Stimulated activated CD4-positive, alpha-beta T cell treated with anti-CD3 and anti-CD28 coated beads, Interleukin-2, amount 100 ng/mL, for 48 hours (primary cell): ENCODE measurements around the gene CUX1.
"Not testable (repeated sequence)": the region's sequence is repeated elsewhere in the genome, so short reads cannot be mapped to it uniquely, and the experiment has no call there.

Experiments
- DNase-seq, 2 donors: peaks; one replicate each; pipeline ENCODE4 v3.0.0-alpha.2; 2020

The CUX1 gene

DNA sequence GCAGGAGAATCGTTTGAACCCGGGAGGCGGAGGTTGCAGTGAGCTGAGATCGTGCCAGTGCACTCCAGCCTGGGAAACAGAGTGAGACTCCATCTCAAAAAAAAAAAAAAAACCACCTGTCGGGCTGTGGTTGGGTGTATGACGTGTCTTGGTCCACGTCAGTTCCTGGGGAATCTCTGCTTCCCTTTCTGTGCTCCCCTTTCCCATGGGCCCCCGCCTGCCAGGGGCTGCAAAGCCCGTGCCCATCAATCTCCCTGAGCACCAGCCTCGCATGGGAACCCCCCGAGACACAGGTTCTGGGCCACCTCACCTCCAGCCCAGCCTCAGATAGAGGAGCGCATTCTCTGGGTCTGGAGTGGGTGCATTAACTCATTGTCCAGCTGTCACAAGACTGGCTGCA, 467.0 kb downstream of the CUX1 start:
- DNase-seq: no peak

GRCh38 chr7:102284891-102285539, 467.6 kb downstream of the CUX1 start:
- DNase-seq: no peak

DNA sequence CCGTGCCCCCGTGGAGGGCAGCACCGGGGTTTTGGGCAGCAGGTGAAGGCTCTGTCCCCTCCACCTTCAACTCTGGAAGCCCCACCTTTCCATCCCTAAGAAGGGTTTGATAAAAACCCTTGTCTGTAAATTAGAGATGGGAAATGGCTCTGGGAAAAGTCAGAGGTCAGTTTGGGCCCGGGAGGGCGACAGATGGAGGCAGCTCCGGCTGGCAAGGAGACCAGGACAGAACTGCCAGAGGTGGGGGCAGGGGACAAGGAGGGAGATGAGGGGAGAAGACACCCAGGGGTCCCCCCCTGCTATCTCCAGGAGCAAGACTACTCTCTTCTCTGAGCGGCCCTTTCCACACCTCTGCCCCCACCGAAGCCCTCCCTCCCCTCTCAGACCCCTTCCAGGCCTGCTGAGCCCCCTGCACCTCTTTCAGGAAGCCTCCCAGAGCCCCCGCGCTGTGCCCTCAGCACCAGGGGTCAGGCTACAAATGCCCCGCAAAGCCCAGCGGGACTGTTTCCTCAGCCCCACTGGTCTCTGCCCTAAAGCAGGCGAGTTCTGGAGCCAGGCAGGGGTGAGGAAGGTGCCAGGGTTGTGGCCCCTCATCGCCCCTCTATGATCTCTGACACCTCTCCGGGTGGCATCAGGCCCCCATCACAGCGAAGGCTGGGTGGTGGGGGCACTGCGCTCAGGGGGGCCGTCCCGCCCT, 468.3 kb downstream of the CUX1 start:
- no peak for DNase-seq

DNA sequence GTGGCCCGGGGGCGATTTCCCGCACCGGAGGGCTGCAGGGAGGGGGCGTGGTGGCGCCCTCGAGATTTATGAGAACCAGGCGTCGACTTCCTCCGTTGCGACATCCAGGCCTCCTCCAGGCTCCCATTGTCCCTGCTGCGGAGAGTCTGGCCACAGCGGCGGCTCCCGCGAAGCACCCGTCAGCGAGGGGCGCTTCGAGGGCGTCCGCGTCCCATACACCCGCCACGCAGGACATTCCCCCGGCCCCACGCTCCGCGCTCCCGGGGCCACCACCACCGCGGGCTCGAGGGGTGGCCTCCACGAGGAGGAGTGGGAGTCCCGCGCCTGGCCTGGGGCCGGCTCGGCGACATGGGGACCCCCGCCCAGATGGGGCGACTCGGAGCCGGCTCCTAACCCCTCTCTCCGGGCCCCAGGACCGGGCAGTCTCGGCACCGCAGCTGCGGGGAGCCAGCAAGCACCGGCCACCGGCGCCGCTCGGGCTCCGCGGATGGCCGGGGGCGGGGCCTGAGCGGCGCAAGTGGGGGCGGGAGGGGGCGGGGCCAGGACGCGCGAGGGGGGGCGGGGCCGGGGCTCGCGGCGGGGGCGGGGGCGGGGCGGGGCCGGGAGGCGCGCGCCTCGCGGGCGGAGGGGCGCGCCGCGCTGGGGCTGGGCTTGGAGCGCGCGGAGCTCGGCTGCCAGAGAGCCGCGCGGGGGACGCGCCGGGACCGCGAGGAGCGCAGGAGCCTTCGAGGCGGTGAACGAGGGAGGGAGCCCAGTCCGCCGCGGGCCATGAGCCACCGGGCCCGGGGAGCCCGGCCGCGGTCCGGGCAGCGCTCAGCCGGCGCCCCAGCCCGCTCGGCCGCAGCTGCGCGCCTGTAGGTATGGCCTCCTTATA, 469.0 kb downstream of the CUX1 start, which contains the start of gene SH2B2:
Gene SH2B2, plus strand, starts transcription at position 632 of the 874 bp plus-strand sequence. CDS start 13,683 bp downstream, outside the sequence.
- DNase-seq: peak in 1 of 2 donors; percentile 34

DNA sequence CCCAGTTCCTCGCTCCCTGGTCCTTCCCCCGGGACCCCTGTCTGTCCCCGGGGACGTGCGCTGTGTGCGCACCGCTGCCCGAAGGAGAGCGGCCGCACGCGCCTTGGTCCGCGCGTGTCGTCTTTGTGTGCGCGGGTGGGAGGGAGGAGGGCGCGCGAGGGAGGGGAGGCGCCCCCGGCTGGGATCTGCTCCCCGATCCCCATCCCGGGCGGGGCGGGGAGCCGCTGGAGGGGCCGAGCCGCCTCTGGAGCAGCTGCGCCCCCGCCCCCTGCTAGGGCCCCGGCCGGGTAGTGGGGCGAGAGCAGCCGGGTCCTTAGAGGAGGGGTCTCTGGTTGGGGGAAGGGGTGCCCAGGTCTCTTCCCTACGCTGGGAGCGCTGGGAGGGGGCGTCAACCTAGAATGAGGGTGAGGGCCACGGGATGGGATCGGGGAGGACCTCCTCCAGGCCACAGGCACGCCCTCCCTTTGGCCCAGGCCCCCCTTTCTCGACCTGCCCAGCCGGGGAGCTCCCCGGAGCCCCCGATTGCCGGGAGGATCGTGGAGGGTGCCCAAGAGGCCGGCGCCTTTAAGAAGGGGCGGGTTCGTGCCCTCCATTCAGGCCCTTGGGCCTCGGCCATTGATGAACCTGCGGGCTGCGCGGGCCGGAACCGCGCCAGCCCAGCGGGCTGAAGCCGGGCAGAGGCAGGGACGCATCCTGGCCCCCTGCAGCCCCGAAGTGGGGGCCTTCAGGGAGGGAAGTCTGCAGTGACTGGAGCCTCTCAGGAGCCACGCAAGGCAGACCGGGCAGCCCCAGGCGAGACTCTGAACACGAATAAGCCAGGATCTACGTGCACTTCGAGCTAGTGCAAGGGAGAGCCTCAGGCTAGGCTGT, 469.9 kb downstream of the CUX1 start:
- no peak for DNase-seq

DNA sequence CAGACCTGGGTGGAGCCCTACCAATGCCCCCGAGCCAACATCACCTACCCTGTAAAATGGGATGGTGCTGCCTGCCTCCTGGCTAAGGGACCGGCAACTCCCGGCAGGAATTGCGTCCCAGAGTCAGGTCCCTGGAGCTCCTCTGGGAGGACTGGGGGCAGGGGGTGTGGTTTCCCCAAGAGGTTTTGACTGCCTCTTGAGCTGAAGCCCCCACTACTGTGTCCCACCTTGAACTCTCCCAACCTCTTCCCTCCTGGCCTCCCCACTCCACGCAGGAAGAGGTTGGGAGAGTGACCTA, 470.5 kb downstream of the CUX1 start:
- no peak for DNase-seq

- DNase-seq: no peak
Measured at GRCh38 chr7:102288285-102288930, 471.0 kb downstream of the CUX1 start.

DNA sequence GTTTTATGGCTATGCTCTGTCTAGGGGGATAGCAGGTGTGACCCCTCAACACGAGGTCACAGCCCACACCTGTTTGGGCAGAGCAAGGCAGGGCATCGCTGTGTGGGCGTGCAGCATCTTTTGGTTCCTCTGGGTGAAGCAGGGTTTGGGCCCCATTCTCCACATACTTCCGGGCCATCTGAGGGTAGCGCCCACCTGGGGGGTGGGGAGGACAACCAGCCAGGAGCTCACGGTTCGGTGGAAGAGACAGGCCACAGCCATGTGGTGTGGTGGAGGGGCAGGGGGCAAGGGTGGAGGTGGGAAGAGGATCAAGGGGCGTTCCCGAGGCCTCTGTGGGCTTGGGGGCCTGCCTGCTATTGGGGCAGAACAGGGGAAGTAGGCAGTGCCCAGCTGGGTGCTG, 471.6 kb downstream of the CUX1 start:
- no peak for DNase-seq

GRCh38 chr7:102291056-102291915, 473.9 kb downstream of the CUX1 start:
- no peak for DNase-seq

GRCh38 chr7:102291916-102292267, 474.5 kb downstream of the CUX1 start:
- no peak for DNase-seq

- DNase-seq: no peak
Measured at GRCh38 chr7:102292813-102293798, 475.7 kb downstream of the CUX1 start.

DNA sequence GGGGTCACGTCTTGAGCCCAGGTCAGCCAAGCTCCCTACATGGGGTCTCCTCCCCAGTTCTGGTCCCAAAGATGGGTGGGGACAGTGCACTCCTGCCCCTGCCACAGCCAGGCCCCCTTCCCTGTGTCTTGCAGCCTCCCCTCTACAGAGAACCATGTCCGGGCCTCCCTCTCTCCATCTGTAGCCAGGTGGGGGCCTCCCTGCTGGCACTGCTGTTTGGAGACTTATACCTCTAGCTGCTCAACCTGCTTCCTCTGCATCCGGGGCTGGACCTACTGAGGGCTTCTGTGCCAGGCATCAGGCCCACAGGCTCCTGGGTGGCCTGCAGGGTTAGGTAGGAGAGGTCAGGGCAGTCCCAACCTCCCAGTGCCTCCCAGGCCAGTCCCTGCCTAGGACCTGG, 477.2 kb downstream of the CUX1 start:
- DNase-seq: no peak

- no peak for DNase-seq
Measured at GRCh38 chr7:102295346-102296178, 478.1 kb downstream of the CUX1 start.

- no peak for DNase-seq
Measured at GRCh38 chr7:102296179-102296438, 478.7 kb downstream of the CUX1 start.

DNA sequence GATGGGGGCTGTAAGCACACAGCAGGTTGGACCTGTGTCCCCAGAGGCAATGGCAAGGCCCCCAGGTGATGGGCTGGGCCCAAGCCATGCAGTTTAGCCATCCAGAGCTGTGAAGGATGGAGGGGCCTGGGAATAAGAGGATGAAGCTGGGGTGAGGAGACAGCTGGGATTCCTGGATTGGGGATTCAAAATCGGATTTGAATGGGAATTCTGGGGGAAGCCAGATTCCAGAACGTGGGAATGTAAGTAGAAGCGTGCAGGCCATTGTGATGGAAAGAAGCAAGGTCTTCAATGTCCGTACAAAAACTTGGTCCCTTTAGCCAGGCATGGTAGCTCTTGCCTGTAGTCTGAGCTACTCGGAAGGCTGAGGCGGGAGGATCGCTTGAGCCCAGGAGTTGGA, 479.1 kb downstream of the CUX1 start:
- no peak for DNase-seq

DNA sequence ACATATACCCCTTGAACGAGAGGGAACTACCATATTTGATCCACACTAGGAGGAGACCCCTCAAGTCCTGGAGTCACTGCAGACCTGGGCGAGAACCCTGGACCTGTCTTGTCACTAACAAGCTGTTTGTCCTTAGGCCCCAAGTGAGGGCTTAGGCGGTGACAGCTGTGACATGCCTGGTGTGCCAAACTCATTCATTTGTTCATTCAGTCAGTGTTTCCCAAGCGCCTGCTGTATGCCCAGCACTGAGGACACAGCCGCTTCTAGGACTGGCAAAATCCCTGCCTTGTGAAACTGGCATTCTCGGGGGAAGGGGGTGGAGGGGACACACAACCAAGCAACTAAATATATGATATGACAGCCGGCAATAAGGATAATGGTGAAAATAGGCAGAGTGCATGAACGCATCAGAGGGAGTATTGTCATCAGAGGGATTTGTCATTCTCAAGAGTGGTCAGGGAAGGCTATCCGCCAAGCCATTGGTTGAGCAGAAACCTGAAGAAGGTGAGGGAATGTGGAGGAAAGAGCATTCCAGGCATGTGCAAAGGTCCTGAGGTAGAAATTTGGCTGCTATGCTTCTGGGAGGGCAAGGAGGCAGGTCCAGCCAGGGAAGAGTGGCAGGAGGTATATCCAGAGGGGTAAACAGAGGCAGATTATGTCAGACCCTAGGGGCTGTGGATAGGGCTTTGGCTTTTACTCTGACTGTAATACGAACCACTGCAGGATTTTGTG, 480.2 kb downstream of the CUX1 start:
- DNase-seq: no peak

GRCh38 chr7:102300643-102301221, 483.3 kb downstream of the CUX1 start:
- DNase-seq: no peak

- not testable (repeated sequence) for DNase-seq
Measured at GRCh38 chr7:102301367-102301766, 483.9 kb downstream of the CUX1 start.
